Amniotic stem cell (primary cell): Measurements from ENCODE around the gene KDM7A.
"Not testable (repeated sequence)": the region's sequence is repeated elsewhere in the genome, so short reads cannot be mapped to it uniquely, and the experiment has no call there.

Experiments used
- DNase-seq: peaks from one replicate; lab custom pipeline; 2025; lab: John Stamatoyannopoulos, UW

KDM7A gene

DNA sequence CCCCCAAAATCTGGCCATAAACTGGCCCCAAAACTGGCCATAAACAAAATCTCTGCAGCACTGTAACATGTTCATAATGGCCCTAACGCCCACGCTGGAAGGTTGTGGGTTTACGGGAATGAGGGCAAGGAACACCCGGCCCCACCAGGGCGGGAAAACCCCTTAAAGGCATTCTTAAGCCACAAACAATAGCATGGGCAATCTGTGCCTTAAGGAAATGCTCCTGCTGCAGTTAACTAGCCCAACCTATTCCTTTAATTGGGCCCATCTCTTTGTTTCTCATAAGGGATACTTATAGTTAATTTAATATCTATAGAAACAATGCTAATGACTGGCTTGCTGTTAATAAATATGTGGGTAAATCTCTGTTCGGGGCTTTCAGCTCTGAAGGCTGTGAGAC lies 26.2 kb upstream of the KDM7A start:
- not testable (repeated sequence) for DNase-seq

DNA sequence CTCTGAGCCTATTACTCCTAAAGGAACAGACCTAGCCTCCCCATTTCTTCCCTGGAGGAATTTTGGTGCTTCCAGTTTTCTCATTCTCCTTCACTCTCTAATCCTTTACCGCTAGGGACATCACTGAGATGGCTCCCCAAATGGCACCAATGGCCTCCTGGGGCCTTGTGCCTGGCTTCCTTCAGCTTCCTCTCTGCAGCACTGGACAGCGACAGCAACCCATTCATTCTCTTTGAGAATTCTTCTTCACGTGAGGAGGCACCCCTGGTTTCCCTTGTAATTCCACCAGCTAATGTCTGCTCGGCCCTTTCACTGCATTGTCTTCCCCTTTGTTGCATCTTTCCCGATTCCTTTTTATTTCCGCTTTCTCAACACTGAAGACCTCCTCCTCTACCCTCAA lies 24.6 kb upstream of the KDM7A start:
- DNase-seq, result no peak

DNA sequence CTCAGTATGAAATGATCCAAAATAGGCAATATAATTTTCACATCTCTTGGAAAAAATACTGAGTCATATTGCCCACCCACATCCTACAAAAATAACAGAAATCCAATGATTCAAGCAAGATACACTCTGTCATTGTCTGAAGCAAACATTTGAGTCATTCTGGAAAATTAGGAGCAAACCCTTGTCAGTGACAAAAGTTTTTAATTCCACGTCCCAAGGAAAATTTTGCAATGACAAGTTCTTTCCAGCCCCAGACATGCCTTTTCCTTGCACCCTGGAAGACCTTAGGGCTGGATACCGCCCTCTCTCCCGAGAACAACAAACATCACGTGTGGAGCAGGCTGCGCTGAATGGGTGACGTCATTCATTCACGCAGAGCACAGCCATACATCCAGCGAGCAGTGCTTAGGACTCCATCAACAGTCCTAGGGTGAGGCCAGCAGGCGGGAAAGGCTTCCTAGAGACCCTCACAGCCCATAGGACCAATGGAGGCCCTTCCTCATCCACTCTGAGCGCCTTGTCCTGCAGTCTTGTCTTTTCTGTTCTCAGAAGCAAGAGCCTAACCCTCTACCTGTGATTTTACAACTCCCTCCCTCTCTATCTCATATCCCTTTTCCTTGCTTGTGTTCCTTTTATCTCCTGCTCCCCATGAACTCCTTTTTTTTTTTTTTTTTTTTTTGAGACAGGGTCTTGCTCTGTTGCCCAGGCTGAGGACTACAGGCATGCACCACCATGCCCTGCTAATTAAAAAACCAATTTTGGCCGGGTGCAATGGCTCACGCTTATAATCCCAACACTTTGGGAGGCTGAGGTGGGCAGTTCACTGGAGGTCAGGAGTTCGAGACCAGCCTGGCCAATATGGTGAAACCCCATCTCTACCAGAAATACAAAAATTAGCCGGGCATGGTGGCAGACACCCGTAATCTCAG lies 23.5 kb upstream of the KDM7A start:
- DNase-seq, result no peak

DNA sequence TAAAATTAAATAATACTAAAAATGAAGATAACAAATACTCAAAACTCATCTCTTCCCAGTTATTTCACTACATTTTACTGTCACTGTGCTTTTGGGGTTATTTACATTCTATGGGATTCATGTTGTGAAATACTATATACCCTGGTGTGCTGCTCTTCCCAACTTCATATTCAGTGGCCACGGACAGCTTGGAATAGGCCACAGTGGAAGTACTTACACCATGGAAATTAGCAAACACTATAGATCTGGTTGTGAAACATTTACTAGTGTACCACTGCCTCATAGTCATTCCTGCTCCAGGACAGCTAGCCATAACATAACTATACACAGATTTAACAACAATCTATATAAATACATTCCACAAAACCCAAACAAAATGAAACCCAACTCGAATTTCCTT lies 21.2 kb upstream of the KDM7A start:
- no peak for DNase-seq

DNA sequence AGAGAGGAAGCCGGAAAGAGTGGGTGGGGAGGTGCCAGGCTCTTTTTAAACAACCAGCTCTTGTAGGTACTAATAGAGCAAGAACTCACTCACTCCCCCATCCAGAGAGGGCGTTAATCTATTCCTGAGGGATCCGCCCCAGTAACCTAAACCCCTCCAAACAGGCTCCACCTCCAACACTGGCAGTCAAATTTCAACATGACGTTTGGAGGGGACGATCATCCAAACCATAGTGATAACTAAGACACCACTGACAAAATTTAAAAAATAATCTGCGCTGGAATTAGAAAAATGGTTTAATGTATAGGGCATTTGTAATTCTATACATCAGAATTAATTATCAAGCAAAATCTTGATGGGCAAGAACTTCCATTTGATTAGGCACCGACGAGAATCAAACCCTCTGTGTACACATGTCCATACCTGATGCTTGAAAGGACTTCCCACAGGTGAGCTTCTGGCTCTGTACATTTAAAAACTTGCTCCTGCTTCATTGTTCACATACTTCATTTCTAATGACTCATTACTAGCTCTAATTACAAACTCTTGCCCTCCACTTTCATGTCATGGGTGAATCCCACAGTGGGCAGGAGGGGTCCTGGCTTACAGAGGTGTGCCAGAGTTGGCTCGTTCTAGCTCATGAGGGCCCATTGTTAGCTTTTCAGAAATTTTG lies 20.6 kb upstream of the KDM7A start:
- DNase-seq, result no peak

DNA sequence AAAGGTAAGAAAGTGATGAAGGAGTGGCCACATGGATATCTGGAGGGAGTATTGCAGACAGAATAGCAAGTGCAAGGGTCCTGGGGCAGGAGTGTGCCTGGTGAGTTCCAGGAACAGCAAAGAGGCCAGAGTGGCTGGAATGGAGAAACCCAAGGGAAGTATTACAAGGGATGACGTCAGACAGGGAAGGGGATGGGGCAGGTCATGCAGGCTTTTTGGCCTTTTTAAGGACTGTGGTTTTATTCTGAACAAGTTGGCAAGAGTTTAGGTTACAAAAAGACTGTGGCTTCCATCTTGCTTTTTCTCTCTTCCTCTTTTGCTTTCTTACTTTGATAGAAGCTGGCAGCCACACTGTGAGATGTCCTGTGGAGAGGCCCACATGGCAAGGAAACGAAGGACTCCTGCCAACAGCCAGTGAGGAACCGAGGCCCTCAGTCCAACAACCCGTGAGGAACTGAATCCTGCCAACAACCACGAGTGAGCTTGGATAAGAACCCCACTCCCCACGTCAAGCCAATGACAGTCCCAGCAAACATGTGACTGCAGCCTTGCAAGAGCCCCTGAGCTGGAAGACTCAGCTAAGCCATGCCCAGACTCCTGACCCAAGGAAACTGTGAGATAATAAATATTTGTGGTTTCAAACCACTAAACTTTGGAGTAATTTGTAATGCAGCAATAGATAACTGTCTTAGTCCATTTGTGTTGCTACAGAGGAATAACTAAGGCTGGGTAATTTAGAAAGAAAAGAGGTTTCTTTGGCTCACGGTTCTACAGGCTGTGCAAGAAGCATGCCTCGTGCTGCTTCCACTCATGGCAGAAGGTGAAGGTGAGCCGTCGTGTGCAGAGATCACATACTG lies 19.8 kb upstream of the KDM7A start:
- DNase-seq, result no peak

DNA sequence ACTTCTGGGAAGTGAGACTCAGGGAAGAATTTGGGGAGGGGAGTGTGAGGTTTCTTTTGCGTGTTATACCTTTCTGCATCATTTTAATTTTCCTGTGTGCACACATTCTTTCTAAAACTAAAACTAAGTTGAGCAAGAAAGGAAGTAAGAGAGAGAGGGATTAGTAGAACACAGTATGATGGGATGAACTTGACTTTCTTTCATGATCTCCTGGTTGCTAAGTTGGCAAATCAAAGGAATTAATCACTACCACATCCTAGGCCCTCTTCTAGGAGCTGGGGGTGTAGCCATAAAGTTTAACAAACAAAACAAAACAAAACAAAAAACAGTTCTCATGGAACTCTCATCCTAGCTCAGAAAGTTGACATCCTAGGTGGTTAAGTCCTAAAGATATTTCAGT lies 19.1 kb upstream of the KDM7A start:
- no peak for DNase-seq

DNA sequence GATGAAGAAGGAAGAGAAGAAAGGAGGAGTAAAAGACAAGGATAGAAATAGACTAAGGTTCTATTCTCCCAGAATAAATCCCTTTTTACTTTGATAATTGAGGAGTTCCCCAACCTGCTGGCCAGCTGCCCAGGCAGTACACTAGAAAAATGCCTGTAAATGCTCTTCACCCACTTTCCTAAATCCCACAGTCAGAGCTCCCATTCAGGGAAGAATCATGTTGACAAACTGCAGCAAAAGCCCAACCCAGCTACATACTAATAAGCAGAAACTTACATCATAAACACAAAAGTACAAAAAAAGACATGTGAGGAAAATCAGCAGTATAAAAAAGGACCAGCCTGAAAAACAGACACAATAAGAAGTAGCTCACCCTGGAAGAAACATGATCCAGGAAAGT lies 15.8 kb upstream of the KDM7A start:
- DNase-seq, result no peak

DNA sequence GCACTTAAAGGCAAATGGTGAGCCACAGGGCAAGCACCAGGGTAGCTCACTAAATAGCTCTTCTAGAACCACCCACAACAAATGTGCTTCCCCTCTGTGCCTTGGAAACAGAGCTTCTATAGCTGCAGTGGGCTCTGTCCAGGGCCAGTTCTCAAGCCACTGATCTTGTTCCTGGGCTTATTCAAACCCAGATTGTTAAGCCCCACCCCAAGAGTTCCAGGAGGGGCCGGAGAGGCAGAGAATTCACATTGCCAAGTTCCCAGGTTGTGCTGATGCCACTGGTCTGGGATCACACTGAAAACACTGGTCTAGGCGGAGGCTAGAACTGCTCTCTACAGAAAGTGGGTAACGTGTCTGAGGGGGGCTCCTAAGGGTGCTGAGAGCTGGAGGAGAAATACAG lies 15.4 kb upstream of the KDM7A start:
- no peak for DNase-seq

DNA sequence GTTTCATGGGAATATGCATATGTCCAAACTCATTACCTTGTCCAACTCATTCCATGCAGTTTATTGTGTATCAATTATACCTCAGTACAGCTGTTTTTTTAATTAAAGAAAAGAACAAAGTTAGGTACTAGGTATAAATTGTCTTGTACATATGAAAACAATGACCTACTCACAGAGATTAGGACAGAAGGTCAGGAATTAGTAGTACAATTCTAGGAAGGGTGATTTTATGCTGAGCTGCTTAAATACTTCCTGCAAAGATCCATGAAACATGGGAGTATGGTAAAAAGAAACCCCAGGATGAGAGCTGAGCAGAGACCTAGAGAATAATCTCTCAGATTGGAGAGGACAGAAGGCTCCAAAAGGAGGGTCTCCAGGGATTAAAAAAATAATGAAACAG lies 13.8 kb upstream of the KDM7A start:
- DNase-seq, result no peak

DNA sequence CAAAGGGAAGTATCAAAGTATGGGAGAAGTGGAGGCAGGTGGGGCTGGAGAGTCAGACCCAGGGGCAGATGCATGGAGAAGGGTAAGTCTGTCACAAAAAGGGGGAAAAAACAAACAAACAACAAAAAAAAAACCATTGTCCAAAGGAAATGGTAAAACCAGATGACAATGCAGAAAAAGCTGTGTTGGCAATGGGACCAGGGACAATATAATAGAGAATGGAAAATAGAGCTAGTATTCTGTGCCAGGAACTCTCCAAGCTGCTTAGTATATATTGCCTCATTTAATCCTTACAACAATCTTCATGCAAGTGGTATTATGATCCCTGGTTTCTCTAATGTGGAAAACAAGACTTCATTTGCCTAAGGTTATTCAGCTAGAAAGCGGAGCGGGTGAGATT lies 13.1 kb upstream of the KDM7A start:
- no peak for DNase-seq

DNA sequence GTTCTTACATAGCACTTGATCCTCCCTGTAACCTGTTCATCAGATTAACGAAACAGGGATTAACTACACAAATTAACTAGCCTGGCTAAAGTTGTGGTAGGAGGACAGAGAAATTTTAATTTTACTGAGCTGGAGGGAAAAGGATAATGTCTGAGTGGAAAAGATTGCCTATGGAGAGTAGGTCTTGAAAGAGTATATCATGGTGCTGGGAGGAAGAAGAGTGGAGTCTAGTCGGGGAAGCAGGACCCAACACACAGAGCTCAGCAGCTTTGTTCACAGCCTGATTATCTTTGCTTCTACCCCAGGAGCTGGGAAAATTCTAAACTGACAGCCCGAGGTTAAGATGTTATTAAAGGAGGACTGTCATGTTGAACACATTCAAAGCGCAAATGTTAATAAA lies 6.1 kb upstream of the KDM7A start:
- DNase-seq, result no peak

DNA sequence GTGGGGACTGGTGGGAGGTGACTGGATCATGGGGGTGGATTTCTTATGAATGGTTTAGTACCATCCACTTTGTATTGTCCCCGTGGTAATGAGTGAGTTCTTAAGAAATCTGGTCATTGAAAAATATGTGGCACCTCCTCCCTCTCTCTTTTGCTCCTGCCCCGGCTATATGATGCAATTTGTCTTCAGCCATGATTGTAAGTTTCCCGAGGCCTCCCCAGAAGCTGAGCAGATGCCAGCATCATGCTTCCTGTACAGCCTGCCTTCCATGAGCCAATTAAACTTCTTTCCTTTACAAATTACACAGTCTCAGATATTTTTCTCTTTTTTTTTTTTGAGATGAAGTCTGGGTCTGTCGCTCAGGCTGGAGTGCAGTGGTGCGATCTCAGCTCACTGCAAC lies 2.6 kb upstream of the KDM7A start:
- DNase-seq, result no peak

DNA sequence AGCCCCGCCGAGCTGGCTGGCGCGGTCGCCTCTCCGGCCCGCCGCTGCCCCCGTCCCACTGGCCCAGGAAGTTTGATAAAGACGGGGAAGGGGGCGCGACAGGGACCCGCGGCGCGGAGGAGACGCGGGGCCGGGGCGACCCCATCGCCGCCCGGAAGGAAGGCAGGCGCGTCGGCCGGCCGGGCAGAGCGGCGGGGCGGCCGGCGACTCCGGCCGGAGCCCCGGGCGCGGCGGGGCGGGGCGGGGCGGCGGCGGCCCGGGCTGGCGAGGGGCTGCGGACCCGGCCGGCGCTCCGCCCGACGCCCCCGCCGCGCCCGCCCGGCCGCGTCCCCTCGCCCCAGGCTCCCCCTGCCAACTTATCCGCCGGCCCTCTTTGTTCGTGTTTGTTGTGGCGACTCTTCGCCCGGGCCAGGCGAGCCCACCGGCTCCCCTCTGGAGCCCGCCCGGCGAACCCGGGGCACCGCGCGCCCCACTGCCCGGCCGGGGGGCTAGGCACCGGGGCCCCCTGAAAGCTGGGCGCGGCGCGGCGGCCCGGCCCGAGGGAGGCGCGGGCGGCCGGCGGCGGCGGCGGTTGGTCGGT lies 571 bp downstream of the KDM7A start:
- DNase-seq, result no peak

DNA sequence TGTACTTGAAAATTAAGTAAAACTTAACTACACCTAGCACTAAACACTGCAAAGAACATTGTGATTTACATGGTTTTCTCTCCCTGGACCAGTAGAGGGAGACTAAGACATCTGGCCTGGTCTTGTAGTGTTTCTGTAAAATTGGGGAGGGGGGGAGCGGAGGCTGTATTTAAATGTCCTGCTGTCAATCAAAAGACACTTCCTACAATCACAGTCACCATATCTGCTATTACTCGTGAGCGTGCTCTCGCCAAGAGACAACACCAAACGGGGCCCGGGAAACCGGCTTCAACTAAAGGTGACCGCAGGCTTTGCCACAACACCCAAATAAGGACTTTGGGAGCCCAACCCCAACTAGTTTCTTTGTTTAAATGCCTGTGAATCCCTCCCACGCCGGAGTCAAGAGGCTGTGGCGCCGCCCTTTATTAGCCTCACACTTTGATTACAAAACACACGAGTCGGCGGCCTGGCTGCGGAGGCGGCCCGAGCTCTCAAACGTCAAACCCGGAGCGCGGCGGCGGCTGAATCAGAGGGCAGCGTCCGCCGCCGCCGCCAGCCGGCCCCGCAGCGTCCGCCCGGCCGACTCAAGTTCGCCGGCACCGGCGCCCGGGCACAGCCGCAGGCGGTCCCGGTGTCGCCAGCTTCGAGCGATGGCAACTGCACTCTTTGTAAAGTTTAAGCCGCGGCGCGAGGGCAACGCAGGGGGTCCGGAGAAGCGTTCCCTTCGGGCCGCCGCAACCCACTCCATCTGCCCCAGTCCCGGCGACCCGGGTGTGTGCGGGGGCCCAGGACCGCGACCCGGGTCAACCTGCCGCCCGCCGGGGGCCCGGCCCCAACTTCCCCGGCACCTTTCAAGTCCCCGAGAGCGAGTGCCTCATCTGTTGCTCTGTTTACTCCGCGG lies 1.3 kb downstream of the KDM7A start:
- DNase-seq, result peak; percentile 91

DNA sequence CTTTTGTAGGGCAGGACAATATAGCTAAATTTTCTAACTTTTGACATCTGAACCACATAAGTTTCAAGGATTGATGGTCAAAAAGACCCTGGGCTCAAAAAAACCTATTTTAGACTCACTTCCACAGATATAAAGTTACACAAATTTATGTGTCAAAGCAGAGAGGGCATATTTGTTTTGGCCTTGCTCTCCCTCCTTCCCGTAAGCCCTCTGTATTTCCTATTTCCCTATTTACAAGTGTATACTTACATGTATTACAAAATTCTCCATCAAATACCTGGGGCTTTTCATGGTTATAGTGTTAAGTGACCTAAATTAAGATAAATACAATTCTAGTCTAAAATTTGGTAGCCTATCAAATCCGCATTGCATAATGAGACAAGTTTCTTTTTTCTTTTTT lies 2.6 kb downstream of the KDM7A start:
- DNase-seq, result no peak

DNA sequence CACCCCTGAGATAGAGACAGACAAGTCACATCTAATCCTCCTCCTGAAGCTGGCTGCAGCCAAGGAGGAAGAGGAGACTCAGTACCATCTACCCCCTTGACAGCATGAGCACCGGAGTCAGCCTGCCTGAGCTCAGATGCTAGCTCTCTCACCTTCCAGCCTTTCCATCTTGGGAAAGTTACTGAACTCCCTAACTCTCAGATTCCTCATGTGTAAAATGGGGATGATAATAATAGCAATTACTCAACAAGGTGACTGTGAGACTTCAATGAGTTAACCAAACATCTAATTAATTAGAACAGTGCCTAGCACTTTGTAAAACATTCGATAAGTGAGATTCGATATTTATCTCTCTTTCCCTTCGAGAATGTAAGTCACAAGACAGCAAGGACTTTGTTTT lies 6.4 kb downstream of the KDM7A start:
- no peak for DNase-seq

DNA sequence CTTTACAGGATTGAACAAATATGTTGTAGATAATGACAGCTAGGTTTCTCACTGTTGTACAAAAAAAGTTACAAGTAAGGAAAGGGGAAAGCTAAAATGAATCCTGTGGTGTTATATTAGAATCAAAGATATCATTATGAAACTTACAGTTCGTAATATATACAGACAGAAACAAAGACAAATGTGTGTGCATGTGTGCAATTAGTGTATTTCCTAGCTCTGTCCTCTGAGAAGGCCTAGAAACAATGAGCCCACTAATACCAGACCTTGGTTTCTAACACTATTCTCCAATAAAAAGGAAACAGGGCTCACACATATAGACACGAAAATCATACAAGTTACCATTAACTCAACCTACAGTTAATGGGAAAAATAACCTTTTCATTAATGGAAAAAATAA lies 8.0 kb downstream of the KDM7A start:
- no peak for DNase-seq

DNA sequence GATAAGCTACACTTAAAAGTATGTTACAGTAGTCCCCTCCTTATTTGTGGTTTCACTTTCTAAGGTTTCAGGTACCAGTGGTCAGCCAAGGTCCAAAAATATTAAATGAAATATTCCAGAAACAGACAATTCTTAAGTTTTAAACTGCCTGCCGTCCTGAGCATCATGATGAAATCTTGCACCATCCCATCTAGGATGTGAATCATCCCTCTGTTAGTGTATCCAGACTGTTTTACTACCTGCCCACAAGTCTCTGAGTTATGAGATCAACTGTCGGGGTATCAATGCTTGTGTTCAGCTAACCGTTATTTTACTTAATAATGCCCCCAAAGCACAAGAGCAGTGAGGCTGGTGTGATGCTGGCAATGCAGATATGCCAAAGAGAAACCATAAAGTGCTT lies 11.4 kb downstream of the KDM7A start:
- DNase-seq, result peak; percentile 51

DNA sequence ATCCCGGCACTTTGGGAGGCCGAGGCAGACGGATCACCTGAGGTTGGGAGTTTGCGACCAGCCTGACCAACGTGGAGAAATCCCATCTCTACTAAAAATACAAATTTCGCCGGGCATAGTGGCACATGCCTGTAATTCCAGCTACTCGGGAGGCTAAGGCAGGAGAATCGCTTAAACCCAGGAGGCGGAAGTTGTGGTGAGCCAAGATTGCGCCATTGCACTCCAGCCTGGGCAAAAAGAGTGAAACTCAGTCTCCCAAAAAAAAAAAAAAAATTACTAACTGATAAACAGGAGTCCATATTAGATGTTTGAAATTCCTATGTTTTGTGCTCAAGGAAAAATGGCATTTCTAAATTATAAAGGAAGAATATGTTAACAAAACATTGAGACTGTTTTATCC lies 14.7 kb downstream of the KDM7A start:
- DNase-seq, result not testable (repeated sequence)

DNA sequence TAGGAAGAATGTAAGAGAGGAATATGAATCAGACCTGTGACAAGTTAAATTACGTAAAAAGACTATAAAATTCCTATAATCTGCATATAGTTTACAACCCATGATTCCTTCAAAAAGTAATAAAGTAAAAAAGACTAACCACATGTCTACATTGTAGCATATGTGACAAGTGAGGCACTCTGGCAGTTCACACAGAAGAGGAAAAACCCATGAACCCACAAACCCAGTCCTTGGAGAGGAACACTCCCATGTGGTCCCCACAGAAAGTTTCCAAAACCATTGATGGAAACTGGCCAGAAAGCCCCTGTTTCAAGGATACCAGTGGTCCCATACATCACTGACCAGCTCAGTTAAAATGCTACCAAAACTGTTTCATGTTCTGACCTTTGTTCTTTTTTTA lies 15.7 kb downstream of the KDM7A start:
- no peak for DNase-seq
